Progenitor cell of endocrine pancreas (in vitro differentiated cells): ENCODE data around the gene PLD1. TPM values are rescaled to one million over a fixed set of nuclear protein-coding genes. Genes with fewer than 3 reads are reported as not detected.

ENCODE experiments used
- DNase-seq: peaks from one replicate; pipeline ENCODE4 v3.0.0; 2021; ENCODE audit warnings: low spot score; ENCODE audit not compliant: unreplicated experiment
- H3K27ac Mint-ChIP-seq: 2 replicates; pipeline ENCODE4 v1.8.0; 2021; ENCODE audit warnings: mild to moderate bottlenecking, moderate library complexity, mixed read lengths
- H3K27me3 Mint-ChIP-seq: 2 replicates; pipeline ENCODE4 v1.8.0; 2021; ENCODE audit warnings: mixed read lengths
- H3K36me3 Mint-ChIP-seq: 2 replicates; pipeline ENCODE4 v1.8.0; 2022; ENCODE audit warnings: mixed read lengths; ENCODE audit not compliant: insufficient read depth
- H3K4me1 Mint-ChIP-seq: 2 replicates; pipeline ENCODE4 v1.8.0; 2021; ENCODE audit warnings: low read depth, mixed read lengths
- H3K4me3 Mint-ChIP-seq: 2 replicates; pipeline ENCODE4 v1.8.0; 2021; ENCODE audit warnings: low read depth, mild to moderate bottlenecking, moderate library complexity, mixed read lengths
- H3K9me3 Mint-ChIP-seq: 2 replicates; pipeline ENCODE4 v1.8.0; 2021; ENCODE audit warnings: low read depth, mixed read lengths
- total RNA-seq: library from RNA; stranded (reverse); gene quantifications from 2 replicates; pipeline ENCODE4 v1.2.1, GENCODE V29; 2021
- TF ChIP-seq, protein P1 (sequence below): fragments of 200-600 bp; sonication (generic); IDR thresholded peaks from one replicate; pipeline ENCODE4 v1.5.0; 2021; ENCODE audit warnings: antibody characterized with exemption, mild to moderate bottlenecking; ENCODE audit not compliant: unreplicated experiment

Gene PLD1
- total RNA-seq, 1 donor from 2014 or later = 143 TPM

DNA sequence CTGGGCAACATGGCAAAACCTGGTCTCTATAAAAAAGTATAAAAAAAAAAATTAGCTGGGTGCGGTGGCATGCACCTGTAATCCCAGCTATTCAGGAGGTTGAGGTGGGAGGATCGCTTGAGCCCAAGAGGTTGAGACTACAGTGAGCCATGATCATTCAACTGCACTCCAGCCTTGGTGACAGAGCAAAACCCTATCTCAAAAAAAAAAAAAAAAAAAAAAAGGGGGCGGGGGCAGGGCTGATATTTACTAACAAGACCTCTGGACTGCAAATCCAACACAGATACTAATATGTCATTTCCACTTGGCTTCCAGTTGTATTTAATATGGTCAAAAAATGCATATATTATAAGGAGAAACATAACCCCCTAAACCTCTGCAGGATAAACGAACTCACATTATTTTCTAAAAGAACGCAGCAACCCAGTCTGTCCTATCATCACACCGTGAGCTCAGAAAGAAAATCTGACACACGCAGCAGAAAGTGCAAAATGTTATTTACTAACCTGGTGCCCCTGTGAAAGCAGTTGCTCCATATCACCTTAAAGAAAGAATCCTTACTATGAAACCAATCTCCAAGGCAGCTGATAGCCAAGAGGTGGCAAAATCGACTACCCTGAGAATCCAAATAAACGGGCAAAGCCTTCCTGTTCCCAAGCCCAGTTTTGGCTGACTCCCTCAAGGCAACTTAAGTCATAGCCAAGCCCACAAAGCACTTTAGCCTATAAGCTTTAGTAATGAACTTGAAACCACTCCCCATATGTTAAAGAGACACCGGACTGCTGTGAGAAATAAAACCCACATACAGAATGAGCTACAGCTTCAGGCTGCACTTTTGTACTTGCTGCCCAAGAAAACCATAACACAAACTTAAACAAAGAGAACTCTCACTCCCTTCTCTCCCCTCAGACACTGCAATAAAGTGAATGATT is 39.3 kb downstream of the PLD1 start:
- TF ChIP-seq, protein P1, sequence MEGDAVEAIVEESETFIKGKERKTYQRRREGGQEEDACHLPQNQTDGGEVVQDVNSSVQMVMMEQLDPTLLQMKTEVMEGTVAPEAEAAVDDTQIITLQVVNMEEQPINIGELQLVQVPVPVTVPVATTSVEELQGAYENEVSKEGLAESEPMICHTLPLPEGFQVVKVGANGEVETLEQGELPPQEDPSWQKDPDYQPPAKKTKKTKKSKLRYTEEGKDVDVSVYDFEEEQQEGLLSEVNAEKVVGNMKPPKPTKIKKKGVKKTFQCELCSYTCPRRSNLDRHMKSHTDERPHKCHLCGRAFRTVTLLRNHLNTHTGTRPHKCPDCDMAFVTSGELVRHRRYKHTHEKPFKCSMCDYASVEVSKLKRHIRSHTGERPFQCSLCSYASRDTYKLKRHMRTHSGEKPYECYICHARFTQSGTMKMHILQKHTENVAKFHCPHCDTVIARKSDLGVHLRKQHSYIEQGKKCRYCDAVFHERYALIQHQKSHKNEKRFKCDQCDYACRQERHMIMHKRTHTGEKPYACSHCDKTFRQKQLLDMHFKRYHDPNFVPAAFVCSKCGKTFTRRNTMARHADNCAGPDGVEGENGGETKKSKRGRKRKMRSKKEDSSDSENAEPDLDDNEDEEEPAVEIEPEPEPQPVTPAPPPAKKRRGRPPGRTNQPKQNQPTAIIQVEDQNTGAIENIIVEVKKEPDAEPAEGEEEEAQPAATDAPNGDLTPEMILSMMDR = no peak
- H3K4me3 Mint-ChIP-seq = peak overlapping the region; percentile 90
- H3K27me3 Mint-ChIP-seq = no peaks in the 10 kb centered on the region
- peaks cover 46% of the 10 kb centered on the region for H3K4me1 Mint-ChIP-seq
- no peaks in the 10 kb centered on the region for H3K9me3 Mint-ChIP-seq
- H3K36me3 Mint-ChIP-seq = no peaks in the 10 kb centered on the region
- DNase-seq = no peak
- H3K27ac Mint-ChIP-seq = peak overlapping the region; percentile 98

DNA sequence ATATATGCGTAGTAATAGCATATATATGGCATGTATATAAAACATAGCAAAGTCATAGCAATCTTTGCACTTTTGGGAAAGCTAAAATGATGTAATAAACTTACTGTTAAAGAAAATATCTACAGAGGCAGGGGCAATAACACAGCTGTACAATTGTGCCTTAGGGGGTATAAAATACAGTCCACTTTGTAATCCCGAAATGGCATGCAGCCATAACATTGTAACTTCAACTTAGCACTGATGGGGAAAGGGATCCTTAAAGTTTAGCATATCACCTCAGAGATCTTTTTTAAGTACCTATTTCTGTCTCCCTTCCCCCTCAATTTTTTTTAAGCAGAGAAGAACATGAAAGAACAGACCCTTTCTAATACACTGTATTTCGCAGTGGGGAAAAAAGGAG is 40.8 kb downstream of the PLD1 start:
- TF ChIP-seq, protein P1 = no peak
- Mint-ChIP-seq H3K4me1 (peaks cover 41% of the 10 kb centered on the region), H3K36me3 (peaks cover 6% of the 10 kb centered on the region), H3K9me3 (no peaks in the 10 kb centered on the region), H3K27me3 (no peaks in the 10 kb centered on the region), H3K27ac (peak overlapping the region; percentile 62), H3K4me3 (peak overlapping the region; percentile 90)
- DNase-seq = no peak

DNA sequence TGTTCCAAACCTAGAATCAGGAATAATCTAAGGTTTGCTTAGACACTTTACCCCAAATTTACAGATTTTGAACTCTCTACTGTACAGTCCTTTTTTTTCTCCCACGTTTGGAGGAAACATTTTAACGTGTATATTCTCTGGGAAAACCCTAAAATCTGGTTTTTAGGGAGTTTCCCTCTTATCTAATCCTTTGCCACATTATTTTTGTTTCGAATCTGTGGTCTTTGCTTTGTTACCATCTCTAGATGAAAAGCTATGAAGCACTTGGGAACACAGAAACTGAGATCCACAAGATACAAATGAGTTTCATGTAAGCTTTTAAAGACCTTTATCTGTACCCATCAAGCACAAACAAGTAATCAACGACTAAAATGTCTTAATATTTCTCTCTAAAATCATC is 41.3 kb downstream of the PLD1 start:
- Mint-ChIP-seq H3K36me3 (peaks cover 8% of the 10 kb centered on the region), H3K27ac (no peak overlapping the region), H3K27me3 (no peaks in the 10 kb centered on the region), H3K9me3 (no peaks in the 10 kb centered on the region), H3K4me1 (peaks cover 41% of the 10 kb centered on the region), H3K4me3 (peak overlapping the region; percentile 90)
- DNase-seq = no peak
- TF ChIP-seq, protein P1 = no peak

DNA sequence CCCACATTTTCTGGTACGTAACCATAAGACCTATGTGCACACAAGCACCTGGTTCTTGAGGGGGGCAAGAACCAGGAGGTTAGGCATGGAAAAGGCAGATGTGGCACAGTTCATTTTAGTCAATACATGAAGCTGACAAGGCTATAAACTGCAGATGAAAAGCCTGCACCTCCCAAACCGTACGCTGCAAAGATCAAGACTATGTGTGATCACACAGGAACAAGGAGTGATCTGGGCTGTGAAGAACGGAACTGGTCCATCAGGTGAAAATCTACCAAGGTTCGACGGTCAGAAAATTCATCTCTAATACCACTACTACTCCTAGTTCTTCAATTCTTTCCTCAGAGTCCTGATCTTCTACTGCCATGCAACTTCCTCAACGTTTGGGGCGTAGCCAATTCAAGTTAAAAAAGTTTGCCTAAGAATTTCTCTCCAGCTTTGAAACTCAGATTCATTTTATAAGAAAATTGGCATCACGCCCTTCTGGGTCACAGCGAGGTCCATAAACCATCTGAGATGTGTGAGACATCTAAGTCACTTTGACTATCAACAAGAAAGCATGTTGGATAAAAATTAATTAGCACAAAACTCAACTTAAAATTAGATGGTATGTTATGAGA is 41.9 kb downstream of the PLD1 start:
- Mint-ChIP-seq H3K9me3 (no peaks in the 10 kb centered on the region), H3K27ac (no peak overlapping the region), H3K36me3 (peaks cover 8% of the 10 kb centered on the region), H3K4me3 (peak overlapping the region; percentile 90), H3K4me1 (peaks cover 41% of the 10 kb centered on the region), H3K27me3 (no peaks in the 10 kb centered on the region)
- TF ChIP-seq, protein P1 = no peak
- DNase-seq = no peak

DNA sequence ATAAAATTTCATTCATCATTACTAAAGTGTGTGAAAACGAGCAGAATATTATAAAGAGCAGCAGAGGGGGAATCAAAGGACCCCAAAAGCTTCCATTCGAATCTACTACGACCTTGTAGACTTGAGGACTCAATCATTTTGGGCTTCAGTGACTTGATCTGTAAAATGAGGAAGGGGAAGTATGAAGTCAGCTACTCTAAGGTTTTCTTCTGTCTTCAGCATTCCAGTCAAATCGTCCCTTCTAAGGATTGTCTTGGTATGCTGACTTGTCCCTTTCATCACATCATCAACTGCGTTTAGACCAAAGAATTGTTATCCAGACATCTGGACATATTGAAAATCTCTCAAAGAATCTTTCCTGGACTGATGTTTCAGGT is 44.8 kb downstream of the PLD1 start:
- H3K9me3 Mint-ChIP-seq = no peaks in the 10 kb centered on the region
- peaks cover 32% of the 10 kb centered on the region for H3K4me1 Mint-ChIP-seq
- H3K27ac Mint-ChIP-seq = no peak overlapping the region
- TF ChIP-seq, protein P1 = no peak
- no peak overlapping the region for H3K4me3 Mint-ChIP-seq
- no peak for DNase-seq
- peaks cover 15% of the 10 kb centered on the region for H3K36me3 Mint-ChIP-seq
- no peaks in the 10 kb centered on the region for H3K27me3 Mint-ChIP-seq
